GM21528 (cell line): Measurements from ENCODE around the gene NUP58.

ENCODE experiments used
- ATAC-seq: cut with Tn5 transposase; IDR thresholded peaks from one replicate; pipeline ENCODE4 v1.9.1; 2021; ENCODE audit warnings: mild to moderate bottlenecking, moderate library complexity; ENCODE audit not compliant: unreplicated experiment, low FRiP score

NUP58 gene, protein sequence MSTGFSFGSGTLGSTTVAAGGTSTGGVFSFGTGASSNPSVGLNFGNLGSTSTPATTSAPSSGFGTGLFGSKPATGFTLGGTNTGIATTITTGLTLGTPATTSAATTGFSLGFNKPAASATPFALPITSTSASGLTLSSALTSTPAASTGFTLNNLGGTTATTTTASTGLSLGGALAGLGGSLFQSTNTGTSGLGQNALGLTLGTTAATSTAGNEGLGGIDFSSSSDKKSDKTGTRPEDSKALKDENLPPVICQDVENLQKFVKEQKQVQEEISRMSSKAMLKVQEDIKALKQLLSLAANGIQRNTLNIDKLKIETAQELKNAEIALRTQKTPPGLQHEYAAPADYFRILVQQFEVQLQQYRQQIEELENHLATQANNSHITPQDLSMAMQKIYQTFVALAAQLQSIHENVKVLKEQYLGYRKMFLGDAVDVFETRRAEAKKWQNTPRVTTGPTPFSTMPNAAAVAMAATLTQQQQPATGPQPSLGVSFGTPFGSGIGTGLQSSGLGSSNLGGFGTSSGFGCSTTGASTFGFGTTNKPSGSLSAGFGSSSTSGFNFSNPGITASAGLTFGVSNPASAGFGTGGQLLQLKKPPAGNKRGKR

DNA sequence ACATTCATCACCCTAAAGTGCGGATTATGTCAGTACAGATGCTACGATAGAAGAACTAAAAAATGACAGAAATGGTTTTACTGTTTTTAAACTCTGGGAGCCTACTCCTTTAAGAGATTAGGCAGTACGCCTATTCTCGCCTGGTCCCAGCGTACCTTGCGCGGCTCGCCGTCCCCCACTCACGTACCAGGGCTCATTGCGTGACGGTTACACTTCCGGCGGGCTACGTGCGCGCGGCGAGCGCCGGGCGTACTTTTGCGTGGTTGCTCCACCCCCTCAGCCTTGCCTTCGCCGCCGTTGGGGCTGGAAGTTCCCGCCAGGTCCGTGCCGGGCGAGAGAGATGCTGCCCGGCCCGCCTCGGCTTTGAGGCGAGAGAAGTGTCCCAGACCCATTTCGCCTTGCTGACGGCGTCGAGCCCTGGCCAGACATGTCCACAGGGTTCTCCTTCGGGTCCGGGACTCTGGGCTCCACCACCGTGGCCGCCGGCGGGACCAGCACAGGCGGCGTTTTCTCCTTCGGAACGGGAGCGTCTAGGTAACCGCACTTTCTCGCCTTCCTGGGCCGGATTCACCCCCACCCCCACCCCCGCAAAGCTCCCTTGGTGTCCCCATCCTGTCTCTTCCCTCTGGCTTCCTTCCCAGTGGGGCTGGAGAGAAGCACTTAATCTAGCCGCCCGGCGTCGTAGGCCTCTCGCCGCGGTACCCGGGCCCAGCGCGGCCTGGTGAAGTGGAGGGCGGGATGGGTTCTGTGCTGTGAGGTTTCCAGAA lies at the start of gene NUP58:
NUP58 (plus strand) TSS at position 279 of the 767 bp plus-strand sequence; CDS start at position 428, 149 bp downstream.
- peak; percentile 97 for ATAC-seq

DNA sequence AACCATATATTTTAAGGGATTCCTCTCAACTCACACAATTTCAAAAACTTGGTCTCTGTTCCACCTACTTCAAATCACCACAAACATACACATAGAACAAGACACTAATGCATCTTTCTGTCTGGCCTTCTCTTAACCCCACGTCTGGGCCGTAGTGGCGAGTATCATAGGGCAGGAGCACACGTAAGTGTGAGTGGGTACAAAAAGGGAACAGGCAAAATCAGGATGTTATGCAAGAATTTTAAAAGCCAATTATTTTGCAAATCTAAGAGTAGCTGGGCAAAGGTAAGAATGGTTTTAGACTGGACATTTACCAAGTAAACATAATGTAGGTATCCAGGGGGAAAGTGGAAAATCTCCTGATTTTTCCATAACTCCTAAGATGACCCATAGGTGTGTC lies 49.2 kb upstream of the NUP58 start:
- no peak for ATAC-seq

DNA sequence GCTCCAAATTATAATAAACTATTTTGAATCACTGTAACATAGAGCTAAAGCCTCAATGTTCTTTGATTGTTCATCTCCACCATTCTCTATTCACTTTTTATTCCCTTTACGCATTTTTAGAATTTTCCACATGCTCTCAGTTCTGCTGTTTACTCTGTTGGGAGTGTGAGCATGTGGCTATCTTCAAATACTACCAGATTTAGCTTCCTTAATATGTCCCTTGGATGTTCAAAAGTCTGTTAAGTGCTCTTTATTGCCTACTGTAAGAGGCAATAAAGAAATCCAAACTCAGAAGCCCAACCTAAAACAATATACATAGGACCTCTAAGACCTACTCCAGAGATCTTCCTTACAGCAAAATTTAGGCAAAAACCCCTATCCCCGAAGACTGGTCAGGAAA lies 48.7 kb upstream of the NUP58 start:
- ATAC-seq = no peak

DNA sequence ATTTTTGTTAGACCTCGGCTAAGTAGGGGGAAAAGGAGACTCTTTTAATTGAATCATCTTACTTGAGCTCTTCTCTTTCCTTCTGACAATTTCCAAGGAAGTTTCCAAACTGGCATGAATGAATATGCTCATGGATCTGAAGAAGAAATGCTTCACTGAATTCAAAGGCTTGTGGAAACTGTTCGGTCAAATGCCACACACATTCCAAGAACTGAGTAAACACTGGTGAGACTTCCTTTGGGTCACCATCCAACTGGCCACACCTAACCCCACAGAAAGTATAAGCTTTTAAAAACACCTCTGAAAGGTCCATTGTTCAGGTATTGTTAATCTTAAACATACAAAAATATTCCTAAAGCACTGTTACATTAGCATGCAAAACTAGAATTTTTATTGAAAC lies 47.7 kb upstream of the NUP58 start:
- no peak for ATAC-seq

DNA sequence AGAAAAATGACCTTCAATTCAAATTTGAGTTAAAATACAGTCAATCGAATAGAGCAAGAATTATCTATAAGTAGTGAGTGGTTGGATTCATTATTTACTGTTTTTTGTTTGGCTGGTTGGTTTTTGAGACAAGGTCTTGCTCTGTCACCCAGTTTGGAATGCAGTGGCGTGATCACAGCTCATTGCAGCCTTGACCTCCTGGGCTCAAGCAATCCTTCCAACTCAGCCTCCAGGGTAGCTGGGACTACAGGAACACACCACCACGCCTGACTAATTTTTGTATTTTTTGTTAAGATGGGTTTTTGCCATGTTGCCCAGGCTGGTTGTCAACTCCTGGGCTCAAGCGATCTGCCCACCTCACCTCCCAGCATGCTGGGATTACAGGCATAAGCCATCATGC lies 39.2 kb upstream of the NUP58 start:
- no peak for ATAC-seq

DNA sequence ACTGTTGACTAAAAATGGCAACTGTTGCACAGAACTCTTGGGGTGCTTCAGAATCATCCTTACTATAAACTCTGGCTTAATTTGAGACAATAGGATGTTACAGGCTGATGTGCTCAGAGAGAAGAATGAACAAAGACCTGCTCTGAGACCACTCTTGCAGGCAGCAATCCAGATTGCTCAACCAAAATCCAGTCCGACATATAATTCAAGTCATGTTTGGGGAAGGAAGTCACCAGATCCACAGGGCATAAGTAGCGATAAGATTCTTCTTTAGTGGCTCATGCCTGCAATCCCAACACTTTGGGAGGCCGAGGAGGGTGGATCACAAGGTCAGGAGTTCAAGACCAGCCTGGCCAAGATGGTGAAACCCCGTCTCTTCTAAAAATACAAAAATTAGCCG lies 34.7 kb upstream of the NUP58 start:
- no peak for ATAC-seq

DNA sequence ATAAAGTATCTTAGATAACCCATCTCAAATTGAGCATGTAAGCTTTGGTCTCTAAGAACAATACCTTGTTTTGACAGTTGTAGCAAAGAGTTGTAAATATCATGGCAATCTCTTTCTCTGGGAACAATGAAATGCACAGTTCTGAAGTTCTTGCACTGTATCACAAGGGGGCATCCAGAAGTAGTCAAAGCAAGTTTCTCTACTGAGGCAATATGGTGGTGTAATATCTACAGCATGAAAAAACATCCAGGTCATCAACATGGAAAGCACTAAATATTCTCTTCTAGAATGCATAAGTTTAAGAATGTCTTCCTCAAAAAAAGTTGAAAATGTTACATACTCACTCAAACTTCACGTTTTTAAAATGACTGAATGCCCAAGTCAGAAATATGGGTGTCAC lies 33.7 kb upstream of the NUP58 start:
- ATAC-seq = no peak

DNA sequence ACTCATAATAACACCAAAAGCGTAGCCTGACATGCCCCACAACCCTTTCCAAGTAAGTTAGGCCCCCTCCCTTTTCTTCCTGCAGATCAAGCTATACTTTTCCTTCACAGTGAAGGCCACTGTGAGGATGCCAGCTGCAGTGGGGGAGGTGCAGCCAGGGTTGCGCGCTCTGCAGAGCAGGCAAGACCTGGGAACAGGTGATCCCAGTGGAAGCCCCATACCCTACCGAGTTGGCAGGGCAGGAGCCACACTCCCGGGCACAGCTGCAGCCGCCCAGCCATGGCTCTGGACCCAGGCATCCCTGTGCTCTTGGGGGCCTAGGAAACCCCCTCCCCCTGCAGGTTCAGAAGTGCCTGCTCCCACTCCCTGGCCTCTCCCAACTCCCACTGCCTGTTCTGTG lies 32.9 kb upstream of the NUP58 start:
- ATAC-seq = no peak

DNA sequence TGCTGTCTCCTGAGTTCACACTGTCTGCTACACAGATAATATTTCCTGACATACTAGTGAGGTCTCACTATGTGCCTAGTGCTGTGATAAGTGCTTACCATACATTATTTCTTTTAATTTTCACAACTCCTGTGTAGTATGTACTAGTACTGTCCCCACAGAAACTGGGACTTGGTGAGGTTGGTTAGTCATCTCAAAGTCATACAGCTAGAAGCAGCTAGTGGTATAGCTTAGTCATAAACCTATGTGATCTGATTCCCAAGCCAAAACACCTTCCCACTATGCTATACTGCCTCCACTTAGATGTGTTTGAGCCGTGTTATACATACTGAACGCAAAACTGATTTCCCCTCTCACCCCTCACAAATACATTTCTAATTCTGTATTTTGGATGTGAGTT lies 24.7 kb upstream of the NUP58 start:
- ATAC-seq = no peak

DNA sequence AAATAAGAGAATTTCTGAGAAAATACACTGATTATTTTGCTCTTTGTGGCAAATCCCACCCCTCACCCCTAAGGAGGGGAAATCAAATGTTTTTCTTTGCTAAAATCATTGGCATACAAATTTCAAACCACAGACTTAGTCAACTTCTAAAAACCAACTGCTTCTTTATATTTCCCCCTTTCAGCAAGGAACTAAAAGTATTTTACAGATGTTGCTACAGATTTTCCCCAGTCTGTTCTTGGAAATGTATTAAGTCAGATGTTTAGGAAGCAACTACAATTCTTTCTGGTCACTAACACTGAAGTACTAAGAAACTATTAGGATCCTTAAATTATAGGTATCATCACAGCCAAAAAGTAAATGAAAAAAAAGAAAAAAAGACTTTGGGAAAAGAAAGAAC lies 21.0 kb upstream of the NUP58 start:
- ATAC-seq = no peak

DNA sequence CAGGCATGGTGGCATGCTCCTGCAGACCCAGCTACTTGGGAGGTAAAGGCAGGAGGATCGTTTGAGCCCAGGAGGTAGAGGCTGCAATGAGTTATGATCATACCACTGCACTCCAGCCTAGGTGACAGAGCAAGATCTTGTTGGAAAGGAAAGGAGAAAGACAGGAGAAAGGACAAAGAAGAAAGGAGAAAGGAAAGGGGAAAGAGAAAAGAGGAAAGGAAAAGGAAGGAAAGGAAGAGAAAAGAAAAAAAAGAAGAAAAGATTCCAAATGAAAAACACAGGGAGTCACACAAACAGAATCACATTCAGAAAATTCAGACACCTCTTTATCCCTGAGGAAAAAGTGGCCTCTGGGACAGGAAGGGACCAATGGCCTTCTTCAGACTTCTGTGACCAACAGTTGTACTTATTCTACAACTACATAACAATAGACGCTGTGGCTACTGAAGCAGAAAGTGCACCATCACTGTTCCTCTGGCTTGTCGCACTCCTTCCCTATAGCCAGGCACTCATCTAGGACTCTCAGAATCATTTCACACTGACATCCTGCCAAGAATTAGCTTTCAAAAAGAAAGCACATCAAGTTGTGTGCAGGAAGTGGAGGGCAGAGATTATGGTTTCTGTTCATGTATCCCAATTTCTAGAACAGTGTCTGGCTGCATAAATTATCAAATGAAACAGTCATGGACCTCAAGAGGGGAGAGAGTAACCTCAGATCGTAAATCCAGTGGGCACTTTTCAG lies 20.1 kb upstream of the NUP58 start:
- ATAC-seq = peak; percentile 72

DNA sequence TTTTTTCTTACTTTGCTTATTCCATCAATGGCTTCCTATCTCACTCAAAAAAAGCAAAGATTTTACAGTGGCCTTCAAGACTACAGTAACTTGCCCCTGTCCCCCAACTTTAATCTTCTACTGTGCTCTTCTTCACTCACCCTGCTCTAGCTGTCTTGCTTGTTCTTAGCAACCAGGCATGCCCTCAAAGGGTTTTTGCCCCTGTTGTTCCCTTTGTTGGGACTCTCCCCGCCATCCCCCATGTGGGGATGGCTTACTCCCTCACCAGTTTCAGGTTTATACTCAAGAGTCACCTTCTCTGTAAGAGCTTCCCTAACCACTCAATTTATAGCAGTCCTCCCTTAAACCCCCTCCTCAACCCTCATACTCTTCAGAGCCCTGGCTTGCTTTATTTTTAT lies 19.5 kb upstream of the NUP58 start:
- peak; percentile 17 for ATAC-seq

DNA sequence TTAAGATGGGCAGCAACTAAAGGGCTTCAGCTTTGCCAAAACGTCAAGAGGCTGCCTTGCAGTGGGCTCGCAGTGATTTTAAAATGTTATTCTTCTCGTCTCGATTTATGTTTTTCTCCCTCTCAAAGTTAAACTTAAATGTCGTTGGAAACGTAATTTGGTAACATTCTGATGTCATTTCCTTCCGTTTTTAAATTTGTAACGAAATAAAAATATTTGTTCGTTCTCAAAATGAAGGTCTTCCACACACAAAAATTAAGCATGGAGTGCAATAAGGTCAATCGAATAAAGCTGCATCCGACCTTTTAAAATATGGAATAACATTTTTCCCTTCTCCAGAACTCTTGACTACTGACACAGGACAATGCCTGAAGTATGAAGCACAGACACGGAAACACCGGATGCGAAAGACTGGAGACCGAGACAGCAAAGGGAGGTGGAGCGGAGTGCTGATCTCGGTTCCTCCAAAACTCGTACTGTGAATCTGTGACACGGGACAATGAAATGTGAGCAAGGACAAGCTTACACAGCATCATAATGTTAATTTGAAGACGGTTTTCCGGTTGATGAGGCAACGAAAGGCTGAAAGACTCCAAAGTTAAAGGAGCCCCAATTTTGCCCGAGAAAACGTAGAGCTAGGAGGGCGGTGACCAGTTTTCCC lies 15.0 kb upstream of the NUP58 start:
- ATAC-seq = peak; percentile 38

DNA sequence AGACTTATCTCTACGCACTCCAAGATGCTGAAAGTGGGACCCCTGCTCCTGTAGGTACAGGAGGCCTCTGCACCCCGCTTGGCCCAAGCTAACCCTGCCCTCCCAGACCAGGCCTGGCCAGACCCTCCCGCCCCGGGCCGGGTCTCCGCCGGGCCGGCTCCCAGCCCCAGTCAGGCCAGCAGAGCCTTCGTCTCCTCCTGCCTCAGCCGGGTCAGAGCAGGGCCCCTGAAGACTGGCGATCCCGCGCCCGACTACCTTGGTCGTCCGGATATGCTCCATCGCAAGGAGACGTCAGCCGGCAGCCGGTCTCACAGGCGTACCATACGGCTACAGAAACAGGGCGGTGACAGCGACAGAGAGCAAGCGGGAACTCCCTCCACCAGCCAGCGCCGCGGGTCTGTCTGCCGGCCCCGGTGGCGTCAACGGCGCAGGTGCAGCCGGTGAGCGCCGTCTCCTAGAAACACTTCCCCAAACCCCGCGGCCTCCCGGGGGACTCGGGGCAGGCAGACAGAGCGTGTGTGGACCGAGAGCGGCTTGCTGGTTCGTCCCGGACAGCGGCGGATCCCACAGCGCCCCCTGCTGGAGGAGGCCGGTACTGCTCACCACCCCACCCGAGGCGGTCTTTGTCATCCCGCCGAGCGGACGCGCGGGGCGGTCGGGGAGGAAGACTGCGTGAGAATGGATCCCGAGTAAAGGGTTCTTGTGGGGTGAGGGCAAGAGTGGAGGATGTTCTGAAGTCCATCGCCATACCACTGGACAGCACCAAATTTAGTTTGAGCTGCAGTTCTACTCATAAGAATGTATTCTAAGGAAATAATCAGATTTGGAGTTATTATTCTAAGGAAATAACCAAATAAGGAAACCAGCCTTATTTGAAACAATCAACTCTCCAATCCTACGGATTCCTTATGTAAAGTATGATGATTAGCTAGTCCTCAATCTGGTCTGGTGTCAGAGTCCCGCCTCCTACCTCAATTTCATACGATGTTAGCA lies 14.2 kb upstream of the NUP58 start, which contains the start of gene MTMR6:
MTMR6 (minus strand) TSS at position 520 of the 993 bp plus-strand sequence; CDS start at position 279, 241 bp downstream.
- ATAC-seq = peak; percentile 98

DNA sequence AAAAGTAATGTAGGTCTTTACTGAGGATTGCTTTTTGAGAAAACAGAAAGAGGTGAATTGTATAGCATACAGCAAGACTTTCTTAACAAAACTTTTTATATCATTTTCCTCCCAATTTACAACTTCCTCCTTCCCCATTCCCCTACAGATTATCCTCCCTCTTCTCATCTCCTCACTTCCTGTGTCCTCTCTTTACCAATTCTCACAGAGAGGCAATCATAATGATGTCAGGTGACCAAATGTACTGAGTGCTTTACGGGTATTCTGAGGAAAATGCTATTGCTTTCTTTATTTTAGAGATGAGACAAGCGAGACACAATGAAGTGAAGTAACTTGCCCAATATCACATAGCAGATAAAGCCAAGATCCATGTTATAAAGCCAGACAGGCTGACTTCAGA lies 12.5 kb upstream of the NUP58 start:
- no peak for ATAC-seq

DNA sequence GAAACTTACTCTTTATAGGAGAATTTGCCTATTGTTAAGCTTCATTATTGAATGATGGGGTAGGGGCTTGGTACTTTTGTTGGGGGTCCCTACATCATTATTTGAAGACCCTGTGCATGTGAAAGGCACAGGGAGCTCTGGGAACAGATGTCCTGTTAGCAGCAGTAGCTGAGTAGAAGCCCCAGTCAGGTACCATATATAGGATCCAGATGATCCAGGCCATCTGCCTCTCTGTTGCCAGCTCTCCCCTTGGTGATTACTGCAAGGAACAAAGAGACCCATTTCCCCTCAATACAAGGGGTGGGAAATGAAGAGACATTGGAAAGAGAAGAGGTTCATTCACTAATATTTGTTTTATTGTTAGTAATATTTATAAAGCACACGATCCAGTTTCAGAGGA lies 9.7 kb upstream of the NUP58 start:
- no peak for ATAC-seq

DNA sequence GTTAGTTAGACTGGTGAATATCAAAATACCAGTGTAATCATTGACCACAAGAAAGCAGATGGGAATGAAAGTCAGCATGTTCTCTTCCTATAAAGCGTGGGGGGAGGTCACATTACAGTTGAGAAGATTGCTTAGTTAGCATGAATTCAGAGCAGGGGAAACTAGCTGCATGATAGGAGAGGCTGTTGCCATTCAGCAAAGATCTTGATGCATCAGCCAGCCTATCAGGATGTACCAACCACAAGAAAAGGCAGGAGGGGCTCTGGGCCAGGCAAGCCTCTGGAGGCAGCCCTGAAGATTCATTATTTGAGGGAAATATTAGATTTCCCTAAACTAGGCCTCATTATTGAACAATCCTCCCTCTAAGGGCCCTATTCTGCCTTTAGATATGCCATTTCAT lies 9.1 kb upstream of the NUP58 start:
- ATAC-seq = no peak

DNA sequence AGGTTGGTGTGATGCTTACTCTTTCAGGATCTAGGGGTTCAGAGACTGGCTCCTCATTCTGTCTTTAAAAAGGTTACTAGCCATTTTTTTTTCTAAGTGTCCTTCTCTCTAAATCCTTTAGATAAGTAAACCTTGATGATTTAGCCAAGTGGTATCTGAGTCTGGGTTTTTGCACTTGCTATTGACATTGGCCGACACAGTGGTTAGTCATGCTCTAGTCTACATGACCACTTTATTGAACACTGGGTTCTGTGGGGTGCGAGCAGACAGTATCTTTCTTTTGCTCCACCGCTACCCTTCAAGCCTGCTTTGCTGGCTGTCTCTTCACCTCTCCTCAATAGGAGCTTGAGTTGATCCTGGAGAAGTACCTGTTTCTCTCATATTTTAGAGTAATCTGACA lies 6.2 kb upstream of the NUP58 start:
- ATAC-seq = no peak

DNA sequence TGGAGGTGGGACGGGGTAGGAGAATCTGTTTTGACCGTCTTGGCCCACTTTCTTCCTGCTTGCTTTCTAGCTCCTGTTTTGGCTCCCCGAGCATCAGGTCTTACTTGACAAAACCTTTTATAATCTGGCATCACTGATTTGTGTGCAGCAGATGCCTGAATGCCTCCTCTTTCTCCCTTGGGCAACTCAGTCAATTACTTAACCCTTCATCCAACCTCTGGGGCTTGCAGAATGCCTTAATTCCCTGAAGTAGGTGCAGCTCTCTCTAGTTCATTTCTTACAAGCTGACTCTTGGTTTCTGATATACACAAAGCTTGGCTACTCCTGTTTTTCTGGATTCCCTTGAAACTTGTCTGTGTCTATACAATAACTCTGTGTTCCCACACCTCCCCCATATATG lies 5.7 kb upstream of the NUP58 start:
- no peak for ATAC-seq
